Neural progenitor cell (in vitro differentiated cells): ENCODE data around the gene ANKRD34A.

ENCODE experiments used
- EZH2 ChIP-seq: fragments of 200-600 bp; sonication (generic); IDR thresholded peaks from 2 replicates; pipeline ENCODE4 v1.6.1; 2017; ENCODE audit warnings: antibody characterized with exemption, mild to moderate bottlenecking, moderate library complexity
- TF ChIP-seq, protein P1 (sequence below): fragments of 200-600 bp; sonication (generic); IDR thresholded peaks from 2 replicates; pipeline ENCODE4 v1.5.1; 2017; ENCODE audit warnings: antibody characterized with exemption, mild to moderate bottlenecking

DNA sequence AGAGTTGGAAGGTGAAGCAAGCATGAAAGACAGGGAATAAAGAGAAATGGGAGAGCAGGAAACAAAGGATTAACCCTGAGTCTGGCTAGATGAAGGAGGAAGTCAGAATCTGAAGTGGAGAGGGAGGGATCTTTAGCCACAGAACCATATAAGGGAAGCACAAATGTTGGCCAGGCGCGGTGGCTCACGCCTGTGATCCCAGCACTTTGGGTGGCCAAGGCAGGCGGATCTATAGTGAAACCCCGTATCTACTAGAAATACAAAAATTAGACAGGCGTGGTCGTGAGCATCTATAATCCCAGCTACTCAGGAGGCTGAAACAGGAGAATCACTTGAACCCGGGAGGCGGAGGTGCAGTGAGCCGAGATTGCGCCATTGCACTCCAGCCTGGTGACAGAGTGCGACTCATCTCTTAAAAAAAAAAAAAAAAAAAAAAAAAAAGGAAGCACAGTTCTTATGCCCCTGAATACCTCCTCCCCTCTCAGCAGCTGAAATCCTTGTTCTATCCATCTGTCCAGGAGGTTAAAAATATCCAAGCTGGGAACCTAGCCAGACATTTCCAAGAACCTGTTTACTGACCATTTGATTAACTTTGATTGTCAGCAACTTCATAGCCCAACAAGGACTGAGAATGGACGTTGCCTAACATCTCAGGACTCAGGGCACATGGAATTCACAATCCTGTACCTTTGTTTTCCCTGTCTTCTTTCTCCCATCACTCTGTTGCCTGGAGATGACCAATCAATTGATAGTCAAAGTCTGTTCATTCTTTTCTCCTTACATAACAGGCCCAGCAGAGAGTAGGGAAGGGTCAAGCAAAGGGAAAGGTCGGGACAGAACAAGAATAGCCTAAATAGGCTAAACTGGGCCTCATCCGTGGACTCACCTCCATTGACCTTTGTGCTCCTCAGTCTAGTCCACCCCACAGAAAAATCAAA, 21.4 kb upstream of the ANKRD34A start:
- TF ChIP-seq, protein P1, sequence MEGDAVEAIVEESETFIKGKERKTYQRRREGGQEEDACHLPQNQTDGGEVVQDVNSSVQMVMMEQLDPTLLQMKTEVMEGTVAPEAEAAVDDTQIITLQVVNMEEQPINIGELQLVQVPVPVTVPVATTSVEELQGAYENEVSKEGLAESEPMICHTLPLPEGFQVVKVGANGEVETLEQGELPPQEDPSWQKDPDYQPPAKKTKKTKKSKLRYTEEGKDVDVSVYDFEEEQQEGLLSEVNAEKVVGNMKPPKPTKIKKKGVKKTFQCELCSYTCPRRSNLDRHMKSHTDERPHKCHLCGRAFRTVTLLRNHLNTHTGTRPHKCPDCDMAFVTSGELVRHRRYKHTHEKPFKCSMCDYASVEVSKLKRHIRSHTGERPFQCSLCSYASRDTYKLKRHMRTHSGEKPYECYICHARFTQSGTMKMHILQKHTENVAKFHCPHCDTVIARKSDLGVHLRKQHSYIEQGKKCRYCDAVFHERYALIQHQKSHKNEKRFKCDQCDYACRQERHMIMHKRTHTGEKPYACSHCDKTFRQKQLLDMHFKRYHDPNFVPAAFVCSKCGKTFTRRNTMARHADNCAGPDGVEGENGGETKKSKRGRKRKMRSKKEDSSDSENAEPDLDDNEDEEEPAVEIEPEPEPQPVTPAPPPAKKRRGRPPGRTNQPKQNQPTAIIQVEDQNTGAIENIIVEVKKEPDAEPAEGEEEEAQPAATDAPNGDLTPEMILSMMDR, result no peak
- TF ChIP-seq EZH2, result no peak
